ENCODE results near the gene PGLYRP2. TPM values are rescaled to one million over a fixed set of nuclear protein-coding genes. Genes with fewer than 3 reads are reported as not detected.

PGLYRP2 gene
- polyA plus RNA-seq, 1 of the 3 experiments (the other 2 are of a cell fraction) = not detected

DNA sequence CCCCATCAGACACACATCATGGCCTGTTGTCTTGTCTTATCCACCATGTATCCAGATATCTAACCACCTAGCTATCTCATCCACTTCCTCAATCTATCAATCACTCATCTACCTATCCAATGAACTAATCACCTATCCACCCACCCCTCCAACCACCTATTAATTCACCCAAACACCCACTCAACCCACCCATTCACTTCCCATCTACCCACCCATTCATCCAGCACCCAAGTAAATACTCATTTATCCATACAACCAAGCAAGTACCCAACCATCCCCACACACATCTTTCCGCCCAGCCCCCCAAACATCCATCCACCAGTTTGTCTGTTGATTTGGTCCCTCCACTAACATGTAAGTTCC is 28.8 kb downstream of the PGLYRP2 start:
- POLR2A ChIA-PET = interaction anchor here (0.9 kb wide), 1 partner anchor 71 kb away, joined by 3 read pairs; the partner anchor contains the start of gene AKAP8
- CTCF ChIA-PET = interaction anchor here (0.6 kb wide), 1 partner anchor 614 kb away, joined by 3 read pairs; no protein-coding TSS in a partner anchor
- H3K27me3 ChIP-seq (ENCODE audit: insufficient read depth) = no peaks in the 10 kb centered on the region

More for the DNA sequence above, 28.8 kb downstream of the PGLYRP2 start:
- Histone ChIP-seq H3K4me3 (ENCODE audit: low read depth in 2 of 2, low read length in 1 of 2) (no peak overlapping the region), H3K9ac (no peak overlapping the region), H3K36me3 (replicated peaks in 1 of 2; ENCODE audit: control insufficient read depth in 1 of 2, insufficient read depth in 2 of 2, low read length in 1 of 2) (no peaks in the 10 kb centered on the region), H2AFZ (ENCODE audit: low read depth) (no peak overlapping the region; the same call in 1 of the 2 replicates), H3K9me3 (no peaks in the 10 kb centered on the region), H3K79me2 (ENCODE audit: insufficient read depth) (no peaks in the 10 kb centered on the region), H4K20me1 (ENCODE audit: insufficient read depth) (no peaks in the 10 kb centered on the region), H3K4me2 (no peak overlapping the region), H3K4me1 (ENCODE audit: control insufficient read depth in 1 of 2, insufficient read depth in 2 of 2, low read depth in 1 of 2, low read length in 1 of 2) (peaks cover 0 to 24% of the 10 kb centered on the region in 2 experiments; a peak in 2 of 4 replicates), H3F3A (replicated peaks; ENCODE audit: insufficient read depth) (peaks cover 22% of the 10 kb centered on the region), H3K27ac (ENCODE audit: low read depth in 2 of 2, low read length in 1 of 2) (no peak overlapping the region), H3K9me2 (no peaks in the 10 kb centered on the region)
- no peak for DNase-seq
- no peak for TF ChIP-seq MXI1 (IDR thresholded peaks at IDR 0.05; ENCODE audit: low read depth, low read length)
- TF ChIP-seq FOXM1 (IDR thresholded peaks at IDR 0.05; ENCODE audit: low read depth) = no peak
- TF ChIP-seq MEF2A (IDR thresholded peaks at IDR 0.05; ENCODE audit: borderline replicate concordance, low read depth) = no peak
- no peak for TF ChIP-seq TAF1 (IDR thresholded peaks at IDR 0.05; ENCODE audit: borderline replicate concordance, low read depth, low read length)
- TF ChIP-seq TEAD4 (IDR thresholded peaks at IDR 0.05; ENCODE audit: borderline replicate concordance, insufficient read depth) = no peak
- no peak for TF ChIP-seq ELF1 (IDR thresholded peaks at IDR 0.05)
- no peak for TF ChIP-seq TCF12 (IDR thresholded peaks at IDR 0.05)
- no peak for TF ChIP-seq JUND (IDR thresholded peaks at IDR 0.05)
- TF ChIP-seq, protein P1, sequence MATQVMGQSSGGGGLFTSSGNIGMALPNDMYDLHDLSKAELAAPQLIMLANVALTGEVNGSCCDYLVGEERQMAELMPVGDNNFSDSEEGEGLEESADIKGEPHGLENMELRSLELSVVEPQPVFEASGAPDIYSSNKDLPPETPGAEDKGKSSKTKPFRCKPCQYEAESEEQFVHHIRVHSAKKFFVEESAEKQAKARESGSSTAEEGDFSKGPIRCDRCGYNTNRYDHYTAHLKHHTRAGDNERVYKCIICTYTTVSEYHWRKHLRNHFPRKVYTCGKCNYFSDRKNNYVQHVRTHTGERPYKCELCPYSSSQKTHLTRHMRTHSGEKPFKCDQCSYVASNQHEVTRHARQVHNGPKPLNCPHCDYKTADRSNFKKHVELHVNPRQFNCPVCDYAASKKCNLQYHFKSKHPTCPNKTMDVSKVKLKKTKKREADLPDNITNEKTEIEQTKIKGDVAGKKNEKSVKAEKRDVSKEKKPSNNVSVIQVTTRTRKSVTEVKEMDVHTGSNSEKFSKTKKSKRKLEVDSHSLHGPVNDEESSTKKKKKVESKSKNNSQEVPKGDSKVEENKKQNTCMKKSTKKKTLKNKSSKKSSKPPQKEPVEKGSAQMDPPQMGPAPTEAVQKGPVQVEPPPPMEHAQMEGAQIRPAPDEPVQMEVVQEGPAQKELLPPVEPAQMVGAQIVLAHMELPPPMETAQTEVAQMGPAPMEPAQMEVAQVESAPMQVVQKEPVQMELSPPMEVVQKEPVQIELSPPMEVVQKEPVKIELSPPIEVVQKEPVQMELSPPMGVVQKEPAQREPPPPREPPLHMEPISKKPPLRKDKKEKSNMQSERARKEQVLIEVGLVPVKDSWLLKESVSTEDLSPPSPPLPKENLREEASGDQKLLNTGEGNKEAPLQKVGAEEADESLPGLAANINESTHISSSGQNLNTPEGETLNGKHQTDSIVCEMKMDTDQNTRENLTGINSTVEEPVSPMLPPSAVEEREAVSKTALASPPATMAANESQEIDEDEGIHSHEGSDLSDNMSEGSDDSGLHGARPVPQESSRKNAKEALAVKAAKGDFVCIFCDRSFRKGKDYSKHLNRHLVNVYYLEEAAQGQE (IDR thresholded peaks at IDR 0.05; ENCODE audit: low read depth, low read length) = no peak
- TF ChIP-seq FOSL2 (IDR thresholded peaks at IDR 0.05; ENCODE audit: borderline replicate concordance, low read depth) = no peak
- TF ChIP-seq RAD21 (IDR thresholded peaks at IDR 0.05; ENCODE audit: low read length) = no peak
- TF ChIP-seq RFX5 (IDR thresholded peaks at IDR 0.05; ENCODE audit: low read length) = no peak
- TF ChIP-seq, protein P2, sequence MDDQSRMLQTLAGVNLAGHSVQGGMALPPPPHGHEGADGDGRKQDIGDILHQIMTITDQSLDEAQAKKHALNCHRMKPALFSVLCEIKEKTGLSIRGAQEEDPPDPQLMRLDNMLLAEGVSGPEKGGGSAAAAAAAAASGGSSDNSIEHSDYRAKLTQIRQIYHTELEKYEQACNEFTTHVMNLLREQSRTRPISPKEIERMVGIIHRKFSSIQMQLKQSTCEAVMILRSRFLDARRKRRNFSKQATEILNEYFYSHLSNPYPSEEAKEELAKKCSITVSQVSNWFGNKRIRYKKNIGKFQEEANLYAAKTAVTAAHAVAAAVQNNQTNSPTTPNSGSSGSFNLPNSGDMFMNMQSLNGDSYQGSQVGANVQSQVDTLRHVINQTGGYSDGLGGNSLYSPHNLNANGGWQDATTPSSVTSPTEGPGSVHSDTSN (IDR thresholded peaks at IDR 0.05) = no peak
- 100% methylated on average over 1 of the region's 1 CpG for WGBS (ENCODE audit: low lambda C conversion rate)

Measured in SK-N-SH (cell line).